ENCODE measurements around the gene MAP7. TPM values are rescaled to one million over a fixed set of nuclear protein-coding genes. Genes with fewer than 3 reads are reported as not detected.
"Not testable (repeated sequence)": the region's sequence is repeated elsewhere in the genome, so short reads cannot be mapped to it uniquely, and the experiment has no call there.

MAP7 gene
- total and polyA plus RNA-seq, 4 donors = 3.2 to 17.5 (median 8.3) TPM

- TF ChIP-seq HNF4G (IDR thresholded peaks at IDR 0.05) (no peak), GABPA (IDR thresholded peaks at IDR 0.05 in 1 of 2, conservative IDR thresholded peaks at IDR 0.05 in 1 of 2) (no peak), FOXA2 (IDR thresholded peaks at IDR 0.05) (no peak), REST (IDR thresholded peaks at IDR 0.05) (no peak), CTCF (IDR thresholded peaks at IDR 0.05; ENCODE audit: low read depth, low read length, missing input control) (no peak), JUND (IDR thresholded peaks at IDR 0.05) (no peak), ZBTB33 (IDR thresholded peaks at IDR 0.05) (no peak), RAD21 (IDR thresholded peaks at IDR 0.05) (no peak), EGR1 (IDR thresholded peaks at IDR 0.05; ENCODE audit: low read depth in 2 of 2) (no peak), MAX (IDR thresholded peaks at IDR 0.05) (no peak), RXRA (IDR thresholded peaks at IDR 0.05) (no peak), HNF4A (conservative IDR thresholded peaks at IDR 0.05) (no peak), FOXA1 (IDR thresholded peaks at IDR 0.05) (no peak), NR2F2 (IDR thresholded peaks at IDR 0.05) (no peak), YY1 (IDR thresholded peaks at IDR 0.05) (no peak), ATF3 (IDR thresholded peaks at IDR 0.05) (no peak), TAF1 (conservative IDR thresholded peaks at IDR 0.05) (no peak), SP1 (IDR thresholded peaks at IDR 0.05) (no peak)
- no peaks in the 10 kb centered on the region for H3K4me1 ChIP-seq (ENCODE audit: control insufficient read depth in 4 of 4, insufficient read depth in 4 of 4, low read length in 3 of 4)
- no peak overlapping the region for H3K4me3 ChIP-seq (ENCODE audit: low read depth in 1 of 3, low read length in 3 of 3)
- no peaks in the 10 kb centered on the region for H3K9me3 ChIP-seq (ENCODE audit: control insufficient read depth in 4 of 4, low read length in 3 of 4)
- DNase-seq (ENCODE audit: low spot score) = no peak
- 92% methylated on average over 1 of the region's 1 CpG for WGBS
- H3K27ac ChIP-seq (ENCODE audit: low read depth in 1 of 2, low read length in 2 of 2) = no peak overlapping the region
- H3K36me3 ChIP-seq (ENCODE audit: control insufficient read depth in 4 of 4, insufficient read depth in 3 of 4, low read depth in 1 of 4, low read length in 3 of 4) = peaks cover 4 to 43% (median 35%) of the 10 kb centered on the region in 4 donors
- H3K27me3 ChIP-seq (ENCODE audit: control insufficient read depth in 4 of 4, insufficient read depth in 4 of 4, low read length in 3 of 4) = no peaks in the 10 kb centered on the region
- no peak overlapping the region for H3K9ac ChIP-seq (ENCODE audit: low read depth in 1 of 2, low read length in 2 of 2)
Measured at GRCh38 chr6:136591617-136592016, 41.4 kb upstream of the MAP7 start.

GRCh38 chr6:136590846-136591245, 40.6 kb upstream of the MAP7 start:
- H3K36me3 ChIP-seq (ENCODE audit: control insufficient read depth in 4 of 4, insufficient read depth in 3 of 4, low read depth in 1 of 4, low read length in 3 of 4) = peaks cover 4 to 43% (median 35%) of the 10 kb centered on the region in 4 donors
- WGBS = 96% methylated on average over 2 of the region's 2 CpGs

More at GRCh38 chr6:136590846-136591245, 40.6 kb upstream of the MAP7 start:
- not testable (repeated sequence) for DNase-seq (ENCODE audit: low spot score); H3K4me1 ChIP-seq (ENCODE audit: control insufficient read depth in 4 of 4, insufficient read depth in 4 of 4, low read length in 3 of 4); H3K9me3 ChIP-seq (ENCODE audit: control insufficient read depth in 4 of 4, low read length in 3 of 4); H3K4me3 ChIP-seq (ENCODE audit: low read depth in 1 of 3, low read length in 3 of 3); H3K9ac ChIP-seq (ENCODE audit: low read depth in 1 of 2, low read length in 2 of 2); H3K27ac ChIP-seq (ENCODE audit: low read depth in 1 of 2, low read length in 2 of 2); H3K27me3 ChIP-seq (ENCODE audit: control insufficient read depth in 4 of 4, insufficient read depth in 4 of 4, low read length in 3 of 4)
